NCI-H1105 (cell line): ENCODE results near the gene SDE2.
"Not testable (repeated sequence)": the region's sequence is repeated elsewhere in the genome, so short reads cannot be mapped to it uniquely, and the experiment has no call there.

ENCODE experiments used
- DNase-seq: peaks from one replicate; lab custom pipeline; 2025; lab: John Stamatoyannopoulos, UW

Gene SDE2

GRCh38 chr1:225942574-225942973, 56.6 kb downstream of the SDE2 start:
- DNase-seq = no peak

GRCh38 chr1:225941942-225942222, 57.3 kb downstream of the SDE2 start:
- DNase-seq = no peak

- DNase-seq = no peak
Observed at GRCh38 chr1:225941187-225941941, 57.8 kb downstream of the SDE2 start, which contains the start of gene LEFTY2. Gene LEFTY2, minus strand, starts transcription at chr1:225941220. Its CDS starts 80 bp downstream, at chr1:225941140.

- DNase-seq = no peak
Observed at GRCh38 chr1:225940385-225941151, 58.6 kb downstream of the SDE2 start.

- DNase-seq = not testable (repeated sequence)
Observed at GRCh38 chr1:225939939-225940310, 59.2 kb downstream of the SDE2 start.

GRCh38 chr1:225939097-225939938, 59.8 kb downstream of the SDE2 start:
- DNase-seq = not testable (repeated sequence)

GRCh38 chr1:225937048-225937968, 61.8 kb downstream of the SDE2 start:
- DNase-seq = no peak

GRCh38 chr1:225936523-225936922, 62.6 kb downstream of the SDE2 start:
- no peak for DNase-seq

- DNase-seq = not testable (repeated sequence)
Observed at GRCh38 chr1:225936086-225936485, 63.1 kb downstream of the SDE2 start.

- DNase-seq = no peak
Observed at GRCh38 chr1:225934711-225935110, 64.4 kb downstream of the SDE2 start.

GRCh38 chr1:225933072-225933471, 66.1 kb downstream of the SDE2 start:
- no peak for DNase-seq
